ENCODE measurements around the gene PAX9.

The PAX9 gene

GRCh38 chr14:36655963-36656686 lies 5.5 kb upstream of the PAX9 start:
- DNase-seq (ENCODE audit: low read depth) = no peak

- DNase-seq (ENCODE audit: low read depth) = no peak
Measured at GRCh38 chr14:36656687-36657398, 4.8 kb upstream of the PAX9 start.

DNA sequence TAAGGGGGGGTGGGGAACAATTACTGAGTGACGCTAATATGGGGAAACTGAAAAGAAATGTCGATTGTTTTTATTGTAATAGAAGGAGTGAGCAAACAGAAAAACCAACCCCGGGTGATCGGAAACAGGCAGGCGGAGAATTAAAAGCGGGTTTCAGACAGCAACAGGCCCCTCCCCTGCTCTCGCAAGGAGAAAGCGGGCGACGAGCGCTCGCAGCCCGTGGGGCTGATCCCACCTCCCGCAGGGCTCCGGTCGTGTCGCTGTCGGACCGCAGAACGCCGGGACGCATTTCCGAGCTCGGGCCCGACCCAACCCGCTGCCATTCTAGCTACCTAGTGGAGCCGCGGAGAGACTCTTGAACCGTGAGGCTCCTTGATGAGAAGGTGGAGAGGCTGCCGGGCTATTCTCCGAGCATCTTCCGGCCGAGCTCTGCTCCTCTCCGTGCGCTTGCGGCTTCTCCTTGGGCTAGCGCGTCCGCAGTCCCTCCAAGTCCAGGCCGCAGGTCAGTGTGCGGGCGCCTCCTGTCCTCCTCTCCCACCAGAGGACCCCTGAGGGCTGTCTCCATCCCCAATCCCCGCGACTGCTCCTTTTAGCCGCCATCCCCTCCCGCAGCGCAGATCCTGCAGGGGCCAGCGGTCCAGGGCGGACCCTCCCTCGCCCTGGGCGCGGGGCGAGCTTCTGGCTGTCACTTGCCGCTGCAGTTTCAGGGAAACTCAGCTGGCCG lies 4.1 kb upstream of the PAX9 start:
- no peak for DNase-seq (ENCODE audit: low read depth)

DNA sequence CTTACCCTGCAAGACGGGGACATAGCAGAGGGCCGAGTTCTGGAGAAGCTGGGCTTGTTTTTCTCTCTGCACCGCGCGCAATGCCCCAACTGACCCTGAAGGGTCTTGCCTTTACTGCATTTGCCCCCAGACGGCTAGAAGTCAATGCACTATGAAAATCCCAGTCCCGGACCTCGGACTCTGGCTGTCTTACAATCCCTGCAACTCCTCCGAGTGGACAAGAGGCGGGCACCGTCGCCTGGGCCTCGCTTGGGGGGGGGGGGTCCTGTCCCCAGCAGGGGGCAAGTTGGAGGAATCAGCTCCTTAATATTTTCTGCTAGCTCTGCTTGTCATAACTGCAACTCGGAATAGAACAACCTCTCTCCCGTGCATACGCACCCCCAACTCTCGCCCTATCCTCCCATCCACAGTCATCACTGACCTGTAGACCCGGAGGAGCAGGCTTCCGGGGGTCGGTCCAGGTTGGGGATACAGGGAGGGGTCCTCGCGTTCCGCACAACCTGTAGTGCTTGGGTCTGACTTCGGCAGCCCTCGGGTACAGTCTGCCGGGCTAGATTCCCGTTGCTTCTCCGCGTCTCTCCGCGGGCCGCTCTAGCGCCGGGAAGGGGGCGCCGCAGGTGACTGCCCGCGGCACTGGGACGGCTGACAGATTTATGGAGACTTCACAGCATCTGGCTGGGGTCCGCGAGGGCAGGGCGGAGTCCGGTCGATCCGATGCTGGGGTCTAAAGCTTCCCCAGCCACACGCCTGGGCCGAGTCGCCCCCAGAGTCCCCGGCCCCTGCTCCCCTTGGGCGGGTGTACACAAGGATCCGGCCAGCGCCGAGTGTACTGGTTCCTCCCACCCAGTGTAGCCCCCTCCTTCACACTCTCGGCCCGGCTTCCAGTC lies 3.3 kb upstream of the PAX9 start:
- DNase-seq (ENCODE audit: low read depth) = no peak

DNA sequence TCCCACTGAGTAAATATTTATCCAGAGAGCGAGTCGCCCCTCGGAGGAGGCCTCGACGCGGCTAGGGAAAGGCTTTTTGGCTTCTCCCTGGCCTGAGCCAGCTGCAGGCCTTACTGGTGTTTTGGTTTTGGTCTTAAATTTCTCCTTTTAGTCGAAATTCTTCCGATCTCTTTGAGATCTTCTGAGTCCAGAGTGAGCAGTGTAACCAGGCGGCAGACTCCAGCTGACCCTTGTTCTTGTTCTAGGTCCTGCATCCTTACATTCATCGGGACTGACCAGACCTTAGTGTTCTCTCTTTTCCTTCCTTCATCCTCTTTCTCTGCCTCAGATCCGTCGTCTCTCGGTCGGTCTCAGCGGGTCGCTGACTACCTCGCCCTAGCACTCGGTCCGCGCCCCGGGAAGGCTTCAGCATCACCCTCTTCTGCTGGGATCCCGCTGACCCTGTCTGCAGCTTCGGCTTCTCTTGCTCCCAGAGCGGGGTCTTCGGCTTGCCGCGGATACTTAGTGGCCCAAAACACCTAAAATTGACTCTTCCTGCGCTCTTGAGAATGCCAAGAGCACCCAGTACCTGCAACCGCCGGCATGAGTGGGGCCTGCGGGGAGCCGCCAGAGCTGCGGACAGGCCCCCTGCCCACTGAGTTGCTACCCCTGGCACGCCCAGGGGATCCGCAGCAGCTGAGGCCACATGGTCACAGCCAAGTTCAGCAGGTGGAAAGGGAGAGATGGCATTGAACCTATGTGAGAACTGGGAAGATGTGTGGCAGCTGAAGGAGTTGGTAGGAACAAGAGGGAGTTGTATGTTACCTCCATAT lies 2.4 kb upstream of the PAX9 start:
- no peak for DNase-seq (ENCODE audit: low read depth)

- DNase-seq (ENCODE audit: low read depth) = no peak
Measured at GRCh38 chr14:36659822-36660735, 1.6 kb upstream of the PAX9 start.

GRCh38 chr14:36660736-36661505 lies 739 bp upstream of the PAX9 start:
- DNase-seq (ENCODE audit: low read depth) = no peak

- no peak for DNase-seq (ENCODE audit: low read depth)
Measured at GRCh38 chr14:36662258-36662542, 540 bp downstream of the PAX9 start.

GRCh38 chr14:36662543-36663403 lies 1.1 kb downstream of the PAX9 start:
- no peak for DNase-seq (ENCODE audit: low read depth)

GRCh38 chr14:36663404-36664321 lies 2.0 kb downstream of the PAX9 start:
- DNase-seq (ENCODE audit: low read depth) = no peak

DNA sequence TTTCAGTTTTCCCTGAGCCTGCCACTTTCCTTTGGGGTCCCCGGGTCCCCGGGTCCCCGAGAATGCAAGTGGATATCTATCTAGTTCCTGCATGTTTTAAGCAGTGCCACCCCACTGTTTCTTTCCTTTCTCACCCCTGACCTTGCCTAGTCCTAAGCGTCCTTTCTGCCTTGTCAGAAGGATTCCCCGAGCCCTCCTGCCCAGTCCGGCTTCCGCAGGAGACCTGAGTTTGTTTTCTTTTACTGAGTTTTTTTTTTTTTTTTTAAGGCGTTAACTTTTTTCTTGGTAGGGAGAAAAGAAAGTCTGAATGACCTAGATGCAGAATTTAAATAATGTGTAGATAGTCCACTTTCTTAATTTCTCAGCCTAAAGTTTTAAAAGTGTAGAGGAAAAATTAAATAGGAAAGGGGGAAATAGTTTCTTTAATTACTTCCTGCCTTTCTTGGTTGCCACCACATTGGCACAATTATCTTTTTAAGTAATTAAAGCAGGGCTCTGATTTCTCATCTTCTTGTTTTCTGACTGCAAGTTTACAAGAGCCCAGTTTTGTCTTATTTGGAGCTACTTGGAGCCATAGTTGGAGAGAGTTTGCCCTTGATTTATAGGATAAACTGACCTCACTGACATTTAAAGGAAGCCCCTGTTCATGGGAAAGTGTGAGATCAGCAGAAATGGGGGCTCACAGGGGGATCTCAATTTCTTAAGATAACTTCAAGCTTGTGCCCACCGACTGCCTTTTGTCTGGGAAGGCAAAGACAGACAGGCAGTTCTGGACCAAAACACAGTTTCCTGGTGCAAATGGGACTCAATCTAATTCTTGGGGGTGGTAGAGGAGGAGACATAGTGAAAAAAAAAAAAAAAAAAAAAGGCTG lies 2.9 kb downstream of the PAX9 start:
- DNase-seq (ENCODE audit: low read depth) = no peak

DNA sequence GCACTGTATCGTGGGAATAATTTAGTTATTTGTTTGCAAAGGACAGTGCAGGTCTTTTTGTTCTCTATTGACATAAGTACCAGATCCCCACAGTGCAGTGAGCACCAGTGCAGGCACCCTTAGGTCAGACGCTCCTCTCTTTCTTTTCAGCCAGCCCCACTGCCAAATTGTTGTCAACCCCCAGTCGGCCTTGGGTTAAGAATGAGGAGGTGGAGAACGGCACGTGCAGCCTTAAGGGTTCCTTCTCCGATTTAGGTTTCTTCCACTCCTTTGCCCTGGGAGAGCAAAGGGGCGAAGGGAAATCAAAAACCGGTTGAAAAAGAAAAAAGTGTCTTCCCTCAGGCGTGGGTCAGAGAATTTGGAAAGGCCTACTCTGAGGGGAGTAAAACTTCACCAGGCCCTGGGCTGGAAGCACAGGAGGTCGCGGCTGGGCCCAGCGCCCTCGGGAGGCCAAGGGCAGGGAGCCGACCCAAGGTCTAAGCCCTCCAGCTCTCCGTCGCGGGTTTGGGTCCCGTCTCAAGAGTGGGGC lies 4.3 kb downstream of the PAX9 start:
- no peak for DNase-seq (ENCODE audit: low read depth)

DNA sequence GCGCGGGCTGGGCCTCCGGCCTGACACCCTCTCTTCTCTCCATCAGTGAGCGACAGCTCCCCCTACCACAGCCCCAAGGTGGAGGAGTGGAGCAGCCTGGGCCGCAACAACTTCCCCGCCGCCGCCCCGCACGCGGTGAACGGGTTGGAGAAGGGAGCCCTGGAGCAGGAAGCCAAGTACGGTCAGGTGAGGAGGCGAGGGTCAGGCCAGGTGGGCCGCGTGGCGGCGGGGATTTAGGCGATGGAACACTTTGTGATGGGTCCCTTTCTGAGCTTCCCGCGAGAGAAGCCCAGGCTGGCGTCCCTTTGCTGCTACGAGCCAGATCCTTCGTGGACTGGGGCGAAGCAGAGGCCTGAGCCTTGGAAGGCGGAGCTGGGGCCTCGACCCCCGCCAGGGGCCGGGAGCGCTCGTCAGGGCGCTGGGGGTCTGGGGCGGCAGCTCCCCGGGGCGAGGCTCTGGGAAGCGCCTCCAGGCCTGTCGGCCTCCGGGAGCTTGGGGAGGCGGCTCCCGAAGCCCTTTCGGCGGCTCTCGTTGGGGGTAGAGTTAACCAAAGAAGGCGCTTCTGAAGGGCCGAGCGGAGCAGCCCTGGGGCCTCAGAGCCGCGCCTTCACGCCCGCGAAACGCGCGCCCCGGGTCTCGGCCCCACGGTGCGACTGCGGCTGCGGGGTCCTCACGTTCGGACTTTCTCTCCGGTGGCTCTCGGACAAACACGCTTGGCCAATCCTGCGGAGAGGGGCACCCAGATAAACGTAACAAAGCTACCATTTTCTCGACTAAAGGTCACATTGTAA lies 5.0 kb downstream of the PAX9 start:
- DNase-seq (ENCODE audit: low read depth) = no peak

- no peak for DNase-seq (ENCODE audit: low read depth)
Measured at GRCh38 chr14:36667679-36668078, 6.0 kb downstream of the PAX9 start.

DNA sequence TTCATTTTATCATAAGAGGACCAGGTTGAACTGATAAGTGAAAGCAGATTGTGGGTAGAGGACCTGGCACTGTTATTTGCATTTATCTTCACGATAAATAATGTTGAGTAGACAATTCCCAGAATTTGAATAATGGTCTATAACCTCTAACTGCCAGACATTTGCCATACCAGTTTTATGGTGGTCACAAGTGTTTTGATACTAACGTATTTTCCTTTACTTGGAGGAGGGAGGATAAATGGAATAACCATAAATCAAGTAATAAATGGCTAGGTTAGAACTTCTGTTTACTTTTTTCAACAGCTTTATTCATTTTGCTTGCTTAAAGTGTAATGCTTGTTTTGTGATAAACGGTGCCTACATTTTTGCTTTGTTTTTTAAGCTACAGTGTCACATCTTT lies 9.5 kb downstream of the PAX9 start:
- DNase-seq (ENCODE audit: low read depth) = no peak

Measured in T-helper 22 cell (primary cell).